DOHH2 (cell line): ENCODE results near the gene OR12D3.

Source experiments
- EZH2phosphoT487 ChIP-seq: fragments of 200-600 bp; sonication (generic); IDR thresholded peaks from 2 replicates; pipeline ENCODE4 v1.6.1; 2017; ENCODE audit warnings: borderline replicate concordance, mild to moderate bottlenecking, antibody characterized with exemption, low read length, moderate library complexity, mixed read lengths
- TF ChIP-seq, protein P1 (sequence below): fragments of 200-600 bp; sonication (generic); IDR thresholded peaks from one replicate; pipeline ENCODE4 v1.5.1; 2014; ENCODE audit warnings: antibody characterized with exemption, mild to moderate bottlenecking, low read depth, low read length; ENCODE audit not compliant: poor library complexity, severe bottlenecking

DNA sequence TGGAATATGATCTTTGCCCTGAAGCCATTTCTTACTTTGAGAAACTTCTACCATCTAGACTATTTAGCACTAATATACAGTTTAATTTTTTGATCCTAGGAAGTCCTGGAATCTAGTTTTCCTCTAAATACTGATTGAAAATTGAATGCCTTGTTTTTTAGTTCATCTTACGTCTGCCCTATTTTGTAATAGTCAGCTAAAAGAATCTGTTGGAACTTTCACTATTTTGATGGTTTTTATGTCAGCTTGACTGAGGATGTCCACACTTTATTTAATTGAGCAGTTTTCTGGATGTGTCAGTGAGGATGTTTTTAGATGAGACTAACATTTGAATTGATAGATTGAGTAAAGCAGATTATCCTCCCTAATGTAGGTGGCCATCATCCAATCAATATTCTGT lies 28.7 kb upstream of the OR12D3 start:
- TF ChIP-seq, protein P1, sequence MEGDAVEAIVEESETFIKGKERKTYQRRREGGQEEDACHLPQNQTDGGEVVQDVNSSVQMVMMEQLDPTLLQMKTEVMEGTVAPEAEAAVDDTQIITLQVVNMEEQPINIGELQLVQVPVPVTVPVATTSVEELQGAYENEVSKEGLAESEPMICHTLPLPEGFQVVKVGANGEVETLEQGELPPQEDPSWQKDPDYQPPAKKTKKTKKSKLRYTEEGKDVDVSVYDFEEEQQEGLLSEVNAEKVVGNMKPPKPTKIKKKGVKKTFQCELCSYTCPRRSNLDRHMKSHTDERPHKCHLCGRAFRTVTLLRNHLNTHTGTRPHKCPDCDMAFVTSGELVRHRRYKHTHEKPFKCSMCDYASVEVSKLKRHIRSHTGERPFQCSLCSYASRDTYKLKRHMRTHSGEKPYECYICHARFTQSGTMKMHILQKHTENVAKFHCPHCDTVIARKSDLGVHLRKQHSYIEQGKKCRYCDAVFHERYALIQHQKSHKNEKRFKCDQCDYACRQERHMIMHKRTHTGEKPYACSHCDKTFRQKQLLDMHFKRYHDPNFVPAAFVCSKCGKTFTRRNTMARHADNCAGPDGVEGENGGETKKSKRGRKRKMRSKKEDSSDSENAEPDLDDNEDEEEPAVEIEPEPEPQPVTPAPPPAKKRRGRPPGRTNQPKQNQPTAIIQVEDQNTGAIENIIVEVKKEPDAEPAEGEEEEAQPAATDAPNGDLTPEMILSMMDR = no peak
- no peak for TF ChIP-seq EZH2phosphoT487
